ENCODE results near the gene SMG7.
"Not testable (repeated sequence)": the region's sequence is repeated elsewhere in the genome, so short reads cannot be mapped to it uniquely, and the experiment has no call there.

Gene SMG7, protein sequence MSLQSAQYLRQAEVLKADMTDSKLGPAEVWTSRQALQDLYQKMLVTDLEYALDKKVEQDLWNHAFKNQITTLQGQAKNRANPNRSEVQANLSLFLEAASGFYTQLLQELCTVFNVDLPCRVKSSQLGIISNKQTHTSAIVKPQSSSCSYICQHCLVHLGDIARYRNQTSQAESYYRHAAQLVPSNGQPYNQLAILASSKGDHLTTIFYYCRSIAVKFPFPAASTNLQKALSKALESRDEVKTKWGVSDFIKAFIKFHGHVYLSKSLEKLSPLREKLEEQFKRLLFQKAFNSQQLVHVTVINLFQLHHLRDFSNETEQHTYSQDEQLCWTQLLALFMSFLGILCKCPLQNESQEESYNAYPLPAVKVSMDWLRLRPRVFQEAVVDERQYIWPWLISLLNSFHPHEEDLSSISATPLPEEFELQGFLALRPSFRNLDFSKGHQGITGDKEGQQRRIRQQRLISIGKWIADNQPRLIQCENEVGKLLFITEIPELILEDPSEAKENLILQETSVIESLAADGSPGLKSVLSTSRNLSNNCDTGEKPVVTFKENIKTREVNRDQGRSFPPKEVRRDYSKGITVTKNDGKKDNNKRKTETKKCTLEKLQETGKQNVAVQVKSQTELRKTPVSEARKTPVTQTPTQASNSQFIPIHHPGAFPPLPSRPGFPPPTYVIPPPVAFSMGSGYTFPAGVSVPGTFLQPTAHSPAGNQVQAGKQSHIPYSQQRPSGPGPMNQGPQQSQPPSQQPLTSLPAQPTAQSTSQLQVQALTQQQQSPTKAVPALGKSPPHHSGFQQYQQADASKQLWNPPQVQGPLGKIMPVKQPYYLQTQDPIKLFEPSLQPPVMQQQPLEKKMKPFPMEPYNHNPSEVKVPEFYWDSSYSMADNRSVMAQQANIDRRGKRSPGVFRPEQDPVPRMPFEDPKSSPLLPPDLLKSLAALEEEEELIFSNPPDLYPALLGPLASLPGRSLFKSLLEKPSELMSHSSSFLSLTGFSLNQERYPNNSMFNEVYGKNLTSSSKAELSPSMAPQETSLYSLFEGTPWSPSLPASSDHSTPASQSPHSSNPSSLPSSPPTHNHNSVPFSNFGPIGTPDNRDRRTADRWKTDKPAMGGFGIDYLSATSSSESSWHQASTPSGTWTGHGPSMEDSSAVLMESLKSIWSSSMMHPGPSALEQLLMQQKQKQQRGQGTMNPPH

DNA sequence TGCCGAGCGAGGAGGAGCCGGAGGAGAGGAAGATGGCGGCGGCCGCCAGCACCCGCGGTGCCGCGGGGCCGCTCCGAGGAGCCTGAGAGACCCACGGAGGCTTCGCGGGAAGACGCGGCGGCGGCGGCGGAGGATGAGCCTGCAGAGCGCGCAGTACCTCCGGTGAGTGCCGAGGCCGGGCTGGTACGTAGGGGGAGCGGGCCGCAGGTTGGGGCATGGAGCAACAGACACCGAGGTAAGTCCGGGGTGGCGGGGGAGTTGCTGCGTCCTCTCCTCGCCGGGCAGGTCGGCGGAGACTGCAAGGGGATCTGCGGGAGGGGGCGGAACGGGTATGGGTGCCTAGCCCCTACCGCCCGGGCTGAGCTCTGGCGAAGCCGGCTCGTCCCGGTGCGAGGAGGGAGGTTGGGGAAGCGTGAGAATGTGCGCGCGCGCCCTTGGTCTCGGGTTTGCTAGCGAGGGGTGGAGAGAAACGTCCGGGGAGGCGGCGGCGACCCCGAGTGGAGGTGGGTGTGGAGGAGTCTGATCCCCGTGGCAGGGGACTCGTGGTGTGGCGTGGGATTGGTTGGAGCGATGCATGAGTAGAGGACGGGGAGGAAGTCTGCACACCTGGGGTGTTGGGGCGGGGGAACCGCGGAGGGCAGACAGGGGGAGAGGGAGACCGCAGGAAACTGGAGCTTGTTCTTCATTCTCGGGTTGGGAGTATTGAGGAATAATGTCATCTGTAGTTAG is at the start of gene SMG7:
SMG7 (plus strand) TSS at position 12 of the 729 bp plus-strand sequence; CDS start at position 134, 122 bp downstream.
- no peak for DNase-seq

DNA sequence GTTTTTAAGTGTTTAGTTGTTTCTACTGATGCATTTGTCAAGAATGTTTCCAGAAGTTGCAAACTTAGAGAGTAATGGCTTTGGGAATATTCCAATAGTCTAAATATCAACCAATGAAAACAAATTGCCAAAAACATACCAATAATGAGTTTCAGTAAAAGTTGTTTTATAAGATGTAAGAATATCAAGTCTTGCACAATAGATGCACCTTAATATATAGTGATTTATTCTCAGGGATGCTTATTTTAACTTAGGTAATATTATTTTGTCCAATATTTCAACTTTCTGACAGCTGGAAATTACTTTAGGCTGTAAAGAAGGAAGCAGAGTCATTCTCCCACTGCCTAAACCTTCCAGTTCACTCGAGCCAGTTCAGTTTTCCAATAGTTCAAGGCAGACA is 48.8 kb upstream of the SMG7 start:
- no peak for DNase-seq

DNA sequence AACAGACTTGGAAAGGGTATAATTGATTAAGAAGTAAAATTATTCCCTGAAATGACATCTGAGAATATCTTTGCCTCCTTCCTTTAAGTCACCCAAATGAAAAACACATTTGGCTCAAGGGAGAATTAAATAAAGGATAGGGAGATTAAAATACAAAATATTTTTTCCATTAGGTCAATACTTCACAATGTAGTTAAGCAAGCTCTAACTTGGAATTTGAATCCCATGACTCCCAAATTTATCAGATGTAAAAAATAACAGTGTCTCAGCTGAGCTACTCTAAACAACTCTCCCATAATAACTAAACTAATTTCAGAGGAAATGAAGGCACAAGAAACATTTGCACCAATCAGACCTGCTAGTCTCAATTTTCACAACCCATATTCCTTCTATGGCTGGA is 47.6 kb upstream of the SMG7 start:
- no peak for DNase-seq

DNA sequence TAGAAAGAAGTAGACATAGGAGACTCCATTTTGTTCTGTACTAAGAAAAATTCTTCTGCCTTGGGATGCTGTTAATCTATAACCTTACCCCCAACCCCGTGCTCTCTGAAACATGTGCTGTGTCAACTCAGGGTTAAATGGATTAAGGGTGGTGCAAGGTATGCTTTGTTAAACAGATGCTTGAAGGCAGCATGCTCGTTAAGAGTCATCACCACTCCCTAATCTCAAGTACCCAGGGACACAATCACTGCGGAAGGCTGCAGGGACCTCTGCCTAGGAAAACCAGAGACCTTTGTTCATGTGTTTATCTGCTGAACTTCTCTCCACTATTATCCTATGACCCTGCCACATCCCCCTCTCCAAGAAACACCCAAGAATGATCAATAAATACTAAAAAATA is 44.7 kb upstream of the SMG7 start:
- DNase-seq = not testable (repeated sequence)

- DNase-seq = no peak
Observed at GRCh38 chr1:183431840-183432547, 40.3 kb upstream of the SMG7 start.

GRCh38 chr1:183432548-183432875 is 39.8 kb upstream of the SMG7 start:
- no peak for DNase-seq

- DNase-seq = no peak
Observed at GRCh38 chr1:183433703-183434102, 38.6 kb upstream of the SMG7 start.

GRCh38 chr1:183435497-183435896 is 36.8 kb upstream of the SMG7 start:
- DNase-seq = no peak

DNA sequence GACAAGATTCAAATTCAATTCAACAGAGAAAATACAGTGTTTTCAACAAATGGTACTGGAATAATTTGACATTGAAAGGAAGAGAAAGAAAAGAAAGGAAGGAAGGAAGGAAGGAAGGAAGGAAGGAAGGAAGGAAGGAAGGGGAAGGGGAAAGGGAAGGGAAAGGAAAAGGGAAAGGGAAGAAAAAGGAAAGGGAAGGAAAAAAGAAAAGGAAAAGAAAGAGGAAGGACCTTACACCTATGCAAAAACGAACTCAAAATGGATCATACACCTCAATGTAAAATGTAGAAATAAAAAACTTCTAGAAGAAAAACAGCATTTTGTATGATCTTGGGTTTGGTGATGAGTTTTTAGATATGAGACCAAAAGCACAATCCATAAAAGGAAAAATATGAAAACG is 34.2 kb upstream of the SMG7 start:
- DNase-seq = no peak

DNA sequence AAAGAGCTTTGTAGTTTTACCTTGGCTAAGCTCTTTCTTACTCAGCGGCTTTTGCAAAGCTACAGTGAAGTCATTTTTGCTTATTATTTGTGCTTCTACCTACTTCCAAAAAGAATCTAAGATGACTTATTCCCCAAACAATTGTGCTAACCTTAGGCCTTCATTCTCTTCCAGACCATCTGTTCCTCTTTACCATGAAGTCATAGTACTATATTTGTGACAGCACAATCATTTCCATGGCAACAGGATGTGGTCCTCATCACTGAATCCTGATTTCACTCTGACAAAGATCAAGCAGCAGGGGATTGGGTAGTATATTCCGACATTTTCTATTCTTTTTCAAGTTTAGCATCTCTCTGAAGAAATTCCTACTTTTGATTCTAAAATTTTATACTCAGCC is 29.3 kb upstream of the SMG7 start:
- DNase-seq = no peak

- DNase-seq = no peak
Observed at GRCh38 chr1:183443466-183443865, 28.8 kb upstream of the SMG7 start.

DNA sequence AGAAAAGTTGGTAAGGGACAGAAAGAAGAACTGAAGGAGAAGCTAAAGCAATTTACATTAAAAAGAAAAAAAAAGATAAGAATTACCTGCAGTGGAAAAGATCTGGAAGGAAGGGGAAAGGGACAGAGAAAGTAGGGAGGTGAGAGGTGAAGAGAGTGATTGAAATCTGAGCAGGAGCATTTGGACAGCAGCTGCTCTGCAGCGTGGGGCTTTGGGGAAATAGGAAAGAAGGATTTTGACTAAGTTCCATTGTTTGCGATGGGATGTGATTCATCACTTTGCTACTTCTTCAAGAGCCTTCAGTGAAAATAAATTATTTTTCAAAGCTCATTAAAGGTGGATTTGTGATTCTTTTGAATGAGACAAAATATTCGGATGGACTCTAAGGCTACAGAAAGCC is 28.1 kb upstream of the SMG7 start:
- no peak for DNase-seq

DNA sequence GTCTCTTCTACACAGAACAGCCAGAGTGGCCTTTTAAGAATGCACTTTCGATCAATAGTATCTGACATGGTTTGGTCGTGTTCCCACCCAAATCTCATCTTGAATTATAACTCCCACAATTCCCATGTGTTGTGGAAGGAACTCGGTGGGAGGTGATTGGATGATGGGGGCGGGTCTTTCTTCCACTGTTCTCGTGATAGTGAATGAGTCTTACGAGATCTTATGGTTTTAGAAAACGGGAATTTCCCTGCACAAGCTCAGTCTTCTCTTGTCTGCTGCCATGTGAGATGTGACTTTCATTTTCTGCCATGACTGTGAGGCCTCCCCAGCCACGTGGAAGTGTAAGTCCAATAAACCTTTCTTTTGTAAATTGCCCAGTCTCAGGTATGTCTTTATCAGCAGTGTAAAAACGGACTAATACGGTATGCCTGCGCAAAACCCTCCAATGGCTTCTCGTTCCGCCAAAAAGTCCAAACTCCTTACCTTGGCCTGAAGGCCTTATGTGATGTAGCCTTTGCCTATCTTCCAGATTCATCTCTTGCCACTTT is 23.0 kb upstream of the SMG7 start:
- no peak for DNase-seq

DNA sequence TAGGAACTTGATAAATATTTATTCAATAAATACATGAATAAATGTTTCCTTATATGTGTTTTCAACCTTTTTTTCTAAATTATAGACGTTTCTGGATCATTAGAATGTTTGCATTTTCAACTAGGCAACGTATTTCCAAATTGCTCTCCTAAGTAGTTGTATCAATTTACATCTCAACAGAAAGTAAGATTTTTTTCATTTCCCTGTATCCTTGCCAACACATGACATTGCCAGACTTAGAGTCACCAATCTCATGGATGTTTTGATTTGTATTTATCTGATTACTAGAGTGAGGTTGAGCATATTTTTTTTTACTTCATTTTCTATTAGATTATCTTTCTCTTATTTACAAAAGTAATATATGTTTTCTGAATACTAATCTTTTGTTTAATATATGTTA is 22.2 kb upstream of the SMG7 start:
- DNase-seq = no peak

- no peak for DNase-seq
Observed at GRCh38 chr1:183454377-183454776, 17.9 kb upstream of the SMG7 start.

DNA sequence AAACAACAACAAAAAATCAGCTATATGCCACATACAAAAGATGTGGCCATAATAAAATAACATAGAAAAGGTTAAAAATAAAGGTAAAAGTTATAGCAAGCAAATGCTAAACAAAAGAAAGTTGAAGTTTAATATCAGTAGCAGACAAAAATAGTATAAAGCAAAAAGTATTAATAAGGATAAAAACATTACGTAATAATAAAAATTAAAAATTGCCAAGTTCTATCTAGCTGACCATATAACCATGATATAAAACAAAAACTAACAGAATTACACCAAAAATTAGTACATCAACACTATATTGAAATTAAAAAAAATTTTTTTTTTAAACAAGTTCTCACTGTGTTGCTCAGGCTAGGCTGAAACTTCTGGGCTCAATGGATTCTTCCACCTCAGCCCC is 15.5 kb upstream of the SMG7 start:
- DNase-seq = no peak

GRCh38 chr1:183457449-183457848 is 14.8 kb upstream of the SMG7 start:
- no peak for DNase-seq

DNA sequence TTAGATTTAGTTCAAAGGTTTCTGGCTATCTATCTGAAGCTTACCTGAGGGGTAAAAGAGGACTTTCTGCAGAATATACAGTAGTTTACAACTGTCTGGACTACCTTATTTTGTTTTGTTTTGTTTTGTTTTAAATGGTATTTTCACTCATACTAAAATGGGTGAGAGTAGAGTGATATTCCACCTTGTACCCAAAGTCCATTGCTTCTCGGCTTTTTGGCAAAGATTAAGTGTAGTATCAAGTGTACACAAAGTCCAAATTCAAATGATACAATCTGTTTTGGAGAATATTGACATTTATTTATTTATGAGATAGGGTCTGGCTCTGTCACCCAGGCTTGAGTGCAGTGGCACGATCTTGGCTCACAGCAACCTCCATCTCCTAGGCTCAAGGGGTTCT is 11.7 kb upstream of the SMG7 start:
- no peak for DNase-seq

DNA sequence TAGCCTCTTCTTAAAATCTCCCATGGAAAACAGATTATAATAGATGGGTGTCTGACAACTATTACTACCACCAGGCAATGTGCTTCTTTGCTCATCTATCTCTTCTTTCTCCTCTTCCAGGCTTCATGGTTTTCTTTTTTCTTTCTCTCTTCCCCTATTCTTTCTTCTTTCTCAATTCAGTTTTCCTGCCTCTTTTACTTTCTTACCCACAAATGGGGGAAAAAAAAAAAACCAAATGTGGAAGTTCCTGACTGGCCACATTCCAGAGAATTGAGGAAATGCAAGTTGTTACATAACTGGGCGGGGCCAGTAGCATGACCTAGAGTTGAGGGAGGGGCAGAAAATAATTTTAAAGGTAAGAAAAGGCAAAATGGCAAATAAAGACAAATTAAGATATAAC is 10.9 kb upstream of the SMG7 start:
- DNase-seq = no peak

DNA sequence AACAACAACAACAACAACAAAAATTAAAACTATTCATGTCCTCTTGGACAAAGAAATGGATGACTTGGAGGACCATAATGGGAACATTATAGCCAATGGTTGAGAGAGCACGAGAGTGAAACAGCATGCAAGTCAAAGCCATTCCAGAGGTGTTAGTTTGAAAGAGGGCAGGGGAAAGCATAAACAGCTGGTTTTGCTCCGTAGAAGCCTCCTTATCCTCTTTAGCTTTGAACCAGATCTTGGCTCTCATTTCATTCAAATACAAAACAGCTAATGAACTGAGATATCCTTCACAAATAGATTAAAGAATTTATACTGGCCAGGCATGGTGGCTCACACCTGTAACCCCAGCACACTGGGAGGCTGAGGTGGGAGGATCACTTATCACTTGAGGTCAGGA is 8.7 kb upstream of the SMG7 start:
- no peak for DNase-seq

- no peak for DNase-seq
Observed at GRCh38 chr1:183466781-183467180, 5.5 kb upstream of the SMG7 start.

DNA sequence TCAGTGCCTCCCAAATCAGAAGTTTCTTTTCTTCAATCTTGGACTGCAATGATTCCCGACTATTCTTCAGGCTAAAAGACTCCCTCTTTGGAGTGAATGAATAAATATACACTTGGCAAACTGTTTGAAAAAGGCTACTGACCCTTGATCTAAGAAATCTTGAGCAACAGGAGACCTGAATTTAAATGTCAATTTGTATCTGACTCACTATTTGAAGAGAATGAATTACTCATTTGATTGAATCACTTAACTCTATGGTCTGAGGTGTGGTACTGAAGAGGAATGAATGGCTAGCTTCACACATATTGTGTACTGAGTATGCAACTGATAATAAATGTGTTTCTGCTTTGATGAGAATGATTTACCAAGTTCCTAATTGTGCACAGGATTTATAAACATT is 4.6 kb upstream of the SMG7 start:
- DNase-seq = no peak
